Middle frontal gyrus (tissue), 1 donor: ENCODE data around the gene TMC3.

Source experiments
- DNase-seq: peaks from one replicate; pipeline ENCODE4 v3.0.0-alpha.2; 2015; ENCODE audit warnings: low spot score; ENCODE audit errors: extremely low spot score

TMC3 gene

DNA sequence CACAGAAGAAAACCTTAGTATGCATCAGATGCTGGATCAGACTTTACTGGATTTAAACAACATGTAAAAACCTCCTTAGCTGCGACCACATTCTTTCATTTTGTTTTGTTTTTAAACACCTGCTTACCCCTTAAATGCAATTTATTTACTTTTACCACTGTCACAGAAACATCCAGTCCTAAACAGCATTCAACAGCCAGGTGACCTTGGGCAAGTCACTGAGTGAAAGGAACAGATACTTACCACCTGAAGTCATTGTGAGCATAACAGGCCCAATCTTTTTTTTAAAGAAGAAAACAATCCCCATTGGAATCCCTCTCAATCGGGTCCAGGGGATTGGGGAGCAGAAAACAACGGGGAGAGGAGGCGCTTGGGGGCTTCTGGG is 50.5 kb downstream of the TMC3 start:
- no peak for DNase-seq

GRCh38 chr15:81322676-81323253 is 51.2 kb downstream of the TMC3 start:
- no peak for DNase-seq

GRCh38 chr15:81321667-81322066 is 52.3 kb downstream of the TMC3 start:
- DNase-seq, result no peak

- no peak for DNase-seq
These were observed 56.4 kb downstream of the TMC3 start for GRCh38 chr15:81317642-81318017.

GRCh38 chr15:81316267-81316666 is 57.7 kb downstream of the TMC3 start:
- no peak for DNase-seq

DNA sequence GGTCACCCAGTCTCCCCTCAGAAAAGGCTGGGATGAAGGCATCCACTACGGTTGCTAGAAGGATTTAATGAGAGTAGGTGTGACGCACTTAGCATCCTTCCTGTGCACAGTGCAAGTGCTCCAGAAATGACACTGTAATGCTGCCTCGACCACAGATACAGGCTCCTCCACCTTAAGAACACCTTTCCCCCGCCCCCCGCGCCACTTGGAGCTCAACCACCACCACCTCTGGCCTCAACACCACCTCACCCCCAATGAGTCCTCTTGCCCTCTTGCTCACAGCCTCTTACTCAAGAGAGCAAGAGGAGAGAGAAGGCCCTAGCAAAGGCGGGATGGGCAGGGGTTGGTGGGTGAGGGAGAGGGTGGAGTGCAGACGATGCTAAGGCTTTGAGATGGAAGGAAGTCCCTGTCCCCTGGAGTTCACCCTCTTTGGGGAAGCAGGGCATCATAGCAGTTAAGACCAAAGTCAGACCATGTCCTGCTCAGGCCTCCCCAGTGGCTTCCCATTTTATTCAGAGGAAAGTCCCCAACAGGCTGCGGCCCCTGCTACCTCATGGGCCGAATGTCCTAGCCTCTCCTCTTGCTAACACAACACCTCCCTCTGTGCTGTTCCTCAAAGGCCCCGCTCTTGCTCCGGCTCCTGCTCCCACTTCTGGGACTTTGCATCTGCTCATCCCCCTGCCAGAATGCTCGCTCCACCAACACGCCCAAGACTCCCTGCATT is 58.4 kb downstream of the TMC3 start:
- DNase-seq, result no peak

DNA sequence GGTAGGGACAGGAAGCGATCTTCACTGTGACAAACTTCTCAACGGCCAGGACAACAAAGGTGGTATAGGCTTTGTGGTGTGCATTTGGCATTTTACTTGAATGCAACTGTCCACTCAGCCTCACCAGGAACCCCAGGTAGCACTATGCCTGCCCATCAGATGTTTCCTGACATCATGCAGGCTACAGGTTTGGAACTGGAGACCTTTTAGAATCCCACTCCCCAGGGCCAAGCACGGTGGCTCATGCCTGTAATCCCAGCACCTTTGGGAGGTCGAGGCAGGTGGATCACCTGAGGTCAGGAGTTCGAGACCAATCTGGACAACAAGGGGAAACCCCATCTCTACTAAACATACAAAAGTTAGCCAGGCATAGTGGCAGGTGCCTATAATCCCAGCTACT is 59.6 kb downstream of the TMC3 start:
- DNase-seq, result no peak

DNA sequence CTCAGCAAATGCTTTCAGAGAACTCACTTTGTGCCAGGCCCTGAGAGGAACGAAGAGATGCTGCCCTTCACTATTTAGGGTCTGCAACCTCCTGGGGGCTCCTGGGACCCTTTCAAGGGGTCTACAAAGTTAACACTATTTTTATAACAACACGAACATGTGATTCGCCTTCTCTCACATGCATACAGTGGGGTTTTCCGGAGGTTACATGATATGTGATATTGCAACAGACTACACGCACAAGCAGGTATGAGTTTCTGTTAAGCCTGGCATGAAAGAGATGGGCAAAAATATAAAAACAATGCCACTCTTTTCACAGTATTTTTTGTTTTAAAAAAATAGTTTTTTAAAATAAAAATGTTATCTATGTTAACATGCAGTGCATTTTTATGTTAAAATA is 60.3 kb downstream of the TMC3 start:
- no peak for DNase-seq

- no peak for DNase-seq
These were observed 61.0 kb downstream of the TMC3 start for GRCh38 chr15:81312790-81313543.

DNA sequence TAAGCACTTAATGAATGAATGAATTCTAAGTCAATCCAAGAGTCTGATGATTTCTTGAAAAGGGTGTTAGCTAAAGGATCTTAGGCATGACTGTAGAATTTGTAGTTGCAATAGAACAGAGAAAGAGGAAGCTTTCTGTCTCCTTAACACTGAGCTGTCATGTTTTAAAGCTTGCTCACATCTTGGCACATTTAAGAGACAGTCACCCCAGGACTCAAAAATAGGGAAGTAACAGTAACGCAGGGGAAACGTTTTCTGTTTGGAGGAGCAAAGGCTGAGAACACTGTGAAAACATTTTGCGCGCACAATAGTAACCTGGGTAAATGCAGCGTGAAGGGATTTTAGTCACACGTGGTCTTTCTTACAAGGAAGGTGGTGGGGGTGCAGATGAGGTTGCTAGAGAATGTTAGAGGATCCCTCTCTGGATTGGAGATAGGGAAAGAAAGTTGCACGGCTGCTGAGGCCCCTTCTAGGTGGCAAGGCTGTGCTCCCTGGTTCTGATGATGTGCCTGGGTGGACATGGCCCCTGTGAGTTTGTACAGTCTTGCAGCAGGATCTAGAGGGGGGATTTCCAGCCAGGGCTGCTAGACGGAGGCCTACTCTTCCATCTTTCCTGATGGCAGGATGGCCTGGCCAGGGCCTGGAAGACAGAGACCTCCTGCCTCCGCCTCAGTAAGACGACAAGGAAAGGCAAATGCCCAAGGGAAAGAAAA is 62.1 kb downstream of the TMC3 start:
- DNase-seq, result no peak

DNA sequence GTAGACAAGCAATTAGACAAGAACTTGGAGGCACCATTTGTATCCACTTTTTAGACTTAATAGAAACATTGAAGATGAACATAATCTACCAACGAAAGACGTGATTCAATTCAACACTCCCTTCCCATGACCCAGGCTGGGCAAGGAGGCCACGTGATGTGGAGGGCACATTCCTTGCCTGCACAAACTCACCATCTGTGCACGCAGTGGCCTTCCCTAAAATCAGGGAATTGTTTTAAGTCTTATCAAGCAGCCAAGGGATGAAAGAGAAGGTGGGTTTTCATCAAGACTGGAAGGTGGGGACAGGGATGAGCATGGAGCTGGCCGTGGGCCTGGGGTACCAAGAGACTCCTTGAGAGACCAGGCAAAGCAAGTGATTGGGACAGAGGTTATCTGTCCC is 63.5 kb downstream of the TMC3 start:
- DNase-seq, result no peak

DNA sequence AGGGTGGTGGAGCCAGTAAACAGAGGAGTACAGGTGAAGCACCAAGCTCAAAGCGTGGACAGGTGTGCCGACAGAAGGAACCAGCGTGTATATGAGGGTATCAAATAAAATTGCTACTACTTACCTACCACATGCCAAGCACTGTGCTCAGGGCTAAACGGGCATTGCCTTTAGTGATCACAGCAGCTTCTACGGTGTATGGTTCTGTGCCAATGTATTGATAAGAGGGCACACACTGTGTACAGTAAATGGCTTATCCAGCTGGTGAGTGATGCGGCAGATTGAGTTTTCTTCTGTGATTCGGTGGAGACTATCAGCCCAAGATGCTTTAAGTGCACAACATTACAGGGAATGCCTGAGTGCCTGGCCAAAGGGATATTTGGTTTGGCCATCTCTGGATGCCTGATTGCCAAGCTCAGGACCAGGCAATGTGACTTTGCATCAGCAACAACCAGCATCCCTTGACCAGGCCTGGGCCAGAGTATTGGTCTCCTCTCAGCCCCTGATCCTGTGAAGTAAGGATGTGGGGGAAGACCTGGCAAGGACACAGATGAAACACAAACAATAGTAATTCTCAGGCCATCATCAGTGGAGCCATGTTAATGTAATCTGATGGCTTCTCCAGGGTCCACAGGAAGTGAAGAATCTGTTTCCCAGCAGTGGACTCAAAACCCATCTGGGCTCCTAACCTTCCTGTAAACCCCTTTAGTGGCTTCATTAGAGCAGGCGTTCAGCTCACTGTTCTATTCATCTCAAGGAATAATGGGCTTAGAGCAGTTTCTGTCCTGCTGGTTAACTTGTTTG is 64.2 kb downstream of the TMC3 start:
- no peak for DNase-seq

DNA sequence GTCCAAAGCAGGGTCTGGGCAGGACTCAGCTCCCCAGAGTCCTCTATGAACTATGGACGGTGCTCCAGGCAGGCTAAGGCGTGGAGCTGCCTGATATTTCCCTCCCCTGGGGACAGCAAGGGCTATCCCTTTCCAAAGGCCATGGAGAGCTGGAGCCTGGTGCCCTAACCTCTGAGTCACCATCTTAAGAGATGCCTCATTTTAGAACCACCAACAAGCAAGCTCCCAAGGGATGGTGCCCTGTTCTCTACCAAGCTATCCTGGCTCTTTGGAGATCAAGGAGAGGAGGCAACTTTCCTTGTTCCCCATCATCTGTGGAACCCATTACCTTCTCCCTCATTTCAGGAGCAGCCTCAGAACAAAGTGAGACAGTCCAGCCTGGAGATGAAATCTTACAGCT is 65.8 kb downstream of the TMC3 start:
- DNase-seq, result no peak

- DNase-seq, result no peak
These were observed 69.8 kb downstream of the TMC3 start for GRCh38 chr15:81304226-81304625.

DNA sequence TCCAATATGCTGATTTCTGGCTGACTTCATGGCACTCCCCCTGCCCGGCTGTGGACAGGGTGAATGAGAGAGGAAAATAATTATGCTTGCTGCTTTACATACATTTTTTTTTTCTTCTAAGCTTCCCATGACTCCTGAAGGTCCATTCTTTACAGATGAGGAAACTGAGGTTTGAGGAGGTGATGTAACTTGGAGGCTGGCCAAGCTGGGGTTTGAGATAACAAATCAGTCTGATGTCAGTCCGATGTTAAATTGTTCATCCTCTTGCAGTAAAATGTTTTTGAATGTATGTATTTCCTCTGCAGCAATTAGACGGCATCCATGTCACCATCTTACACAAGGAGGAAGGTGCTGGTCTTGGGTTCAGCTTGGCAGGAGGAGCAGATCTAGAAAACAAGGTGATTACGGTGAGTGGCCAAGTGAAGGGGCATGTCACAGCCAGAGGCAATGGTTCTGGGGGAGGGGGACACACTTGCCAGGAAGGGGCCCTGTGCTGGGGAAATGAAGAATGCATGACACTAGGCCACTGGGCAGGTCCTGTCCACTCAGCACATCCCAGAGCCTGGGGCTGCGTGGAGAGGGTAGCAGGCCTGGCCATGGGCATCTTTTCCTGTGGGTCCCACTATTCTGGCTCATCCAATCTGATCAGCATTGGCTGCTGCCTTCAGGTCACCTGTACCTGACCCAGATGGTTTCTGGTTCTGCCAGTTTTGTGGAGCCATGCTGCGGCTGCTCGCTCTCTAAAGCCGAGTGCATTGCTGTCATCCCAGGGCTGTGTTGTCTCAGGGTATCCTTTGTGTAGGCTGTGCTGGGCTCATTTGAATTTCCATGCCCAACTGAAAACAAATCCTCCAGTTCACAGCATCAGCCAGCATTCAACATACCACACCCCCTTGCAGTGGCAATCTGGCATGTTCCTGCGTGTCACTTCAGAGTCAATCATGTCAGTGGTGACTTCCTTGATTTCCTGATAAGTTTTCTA is 70.5 kb downstream of the TMC3 start:
- no peak for DNase-seq

DNA sequence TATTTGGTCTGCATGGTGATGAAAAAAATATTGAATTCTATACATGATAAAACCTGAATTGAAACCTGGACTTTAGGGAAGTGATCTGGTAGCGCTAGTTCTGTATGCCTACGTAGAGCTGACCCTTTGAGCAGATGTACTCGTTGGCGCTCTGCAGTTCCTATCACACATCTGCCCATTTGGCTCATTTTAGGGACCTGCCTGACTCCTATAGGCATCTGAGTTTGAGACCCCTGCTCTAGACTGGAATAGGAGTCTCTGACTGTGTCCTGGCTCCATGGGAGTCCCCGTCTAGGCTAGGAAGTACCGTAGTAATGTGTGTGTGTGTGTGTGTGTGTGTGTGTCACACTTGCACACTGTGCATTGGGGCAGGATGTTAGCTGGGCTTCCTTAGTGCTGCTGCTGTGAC is 71.3 kb downstream of the TMC3 start:
- DNase-seq, result no peak

GRCh38 chr15:81301815-81302399 is 72.1 kb downstream of the TMC3 start:
- no peak for DNase-seq

- no peak for DNase-seq
These were observed 72.6 kb downstream of the TMC3 start for GRCh38 chr15:81301385-81301784.

DNA sequence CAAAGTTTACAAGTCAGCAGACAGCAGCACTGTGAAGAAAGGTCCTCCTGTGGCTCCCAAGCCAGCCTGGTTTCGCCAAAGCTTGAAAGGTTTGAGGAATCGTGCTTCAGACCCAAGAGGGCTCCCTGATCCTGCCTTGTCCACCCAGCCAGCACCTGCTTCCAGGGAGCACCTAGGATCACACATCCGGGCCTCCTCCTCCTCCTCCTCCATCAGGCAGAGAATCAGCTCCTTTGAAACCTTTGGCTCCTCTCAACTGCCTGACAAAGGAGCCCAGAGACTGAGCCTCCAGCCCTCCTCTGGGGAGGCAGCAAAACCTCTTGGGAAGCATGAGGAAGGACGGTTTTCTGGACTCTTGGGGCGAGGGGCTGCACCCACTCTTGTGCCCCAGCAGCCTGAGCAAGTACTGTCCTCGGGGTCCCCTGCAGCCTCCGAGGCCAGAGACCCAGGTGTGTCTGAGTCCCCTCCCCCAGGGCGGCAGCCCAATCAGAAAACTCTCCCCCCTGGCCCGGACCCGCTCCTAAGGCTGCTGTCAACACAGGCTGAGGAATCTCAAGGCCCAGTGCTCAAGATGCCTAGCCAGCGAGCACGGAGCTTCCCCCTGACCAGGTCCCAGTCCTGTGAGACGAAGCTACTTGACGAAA is 74.3 kb downstream of the TMC3 start:
- DNase-seq, result no peak
